A549 (cell line): Measurements from ENCODE around the gene ZNF407.

ENCODE experiments used
- CTCF ChIP-seq: fragments of >200 bp; sonication (Bioruptor Twin); formaldehyde crosslinking; IDR thresholded peaks from 3 replicates; pipeline ENCODE4 v1.5.1; 2016
- POLR2A ChIP-seq: IDR thresholded peaks from 2 replicates; pipeline ENCODE4 v1.6.1; 2012; ENCODE audit warnings: mild to moderate bottlenecking, low read length
- SMC3 ChIP-seq: fragments of >200 bp; sonication (Bioruptor Twin); formaldehyde crosslinking; IDR thresholded peaks from 3 replicates; pipeline ENCODE4 v1.6.1; 2018; ENCODE audit warnings: inconsistent platforms
- ZC3H11A ChIP-seq: fragments of 450-650 bp; IDR thresholded peaks from 2 replicates; pipeline ENCODE4 v1.6.1; 2014; ENCODE audit warnings: antibody characterized with exemption, mild to moderate bottlenecking

GRCh38 chr18:75063196-75063595 lies 465.5 kb downstream of the ZNF407 start:
- TF ChIP-seq SMC3 (no peak), ZC3H11A (no peak), POLR2A (no peak), CTCF (no peak)
